AG04450 (cell line): ENCODE measurements around the gene KLF16. TPM values are rescaled to one million over a fixed set of nuclear protein-coding genes. Genes with fewer than 3 reads are reported as not detected.
A peak's percentile ranks its signal among the peaks of the same experiment; 100 is the strongest.

Experiments
- CTCF ChIA-PET: fragments of 300-600, 350-600 bp; formaldehyde crosslinking; extraction: SDS; loops from one replicate; lab custom pipeline; 2022; ENCODE audit warnings: antibody characterized with exemption, inconsistent platforms; lab: Charles Lee
- POLR2A ChIA-PET: fragments of 350-600 bp; formaldehyde crosslinking; extraction: SDS; loops from one replicate; lab custom pipeline; 2021; ENCODE audit warnings: antibody characterized with exemption, inconsistent platforms; lab: Yijun Ruan, JAX
- DNase-seq: peaks from one replicate; pipeline ENCODE4 v3.0.0-alpha.2; 2011; ENCODE audit warnings: low read depth, low spot score
- H3K27ac ChIP-seq: one replicate; pipeline ENCODE4 v1.5.1; 2012; ENCODE audit warnings: low read depth, low read length, control low read depth
- H3K27me3 ChIP-seq: one replicate; pipeline ENCODE4 v1.6.0; 2012; ENCODE audit warnings: low read length; ENCODE audit not compliant: control insufficient read depth, insufficient read depth
- H3K4me3 ChIP-seq: 2 replicates; pipeline ENCODE4 v1.5.1; 2011; ENCODE audit warnings: mild to moderate bottlenecking, low read depth, low read length, control low read depth
- H3K9me3 ChIP-seq: 2 replicates; pipeline ENCODE4 v1.5.1; 2012; ENCODE audit warnings: low read length; ENCODE audit not compliant: control insufficient read depth, insufficient read depth
- CTCF ChIP-seq: IDR thresholded peaks from 2 replicates; pipeline ENCODE4 v1.5.1; 2011; ENCODE audit warnings: low read depth, low read length, control low read depth, inconsistent platforms
- polyA plus RNA-seq: library from polyadenylated mRNA; depleted of rRNA; stranded (reverse); fragments of >200 nt; gene quantifications from 2 replicates; pipeline ENCODE4 v1.2.3, GENCODE V29; 2011

KLF16 gene
- polyA plus RNA-seq, 1 experiment, result 3.4 TPM

GRCh38 chr19:1811942-1812425, 51.4 kb downstream of the KLF16 start, which contains the start of gene ATP8B3:
Gene ATP8B3 (minus strand): TSS chr19:1812276. CDS start chr19:1811736, 540 bp downstream.
- H3K27me3 ChIP-seq, result no peaks in the 10 kb centered on the region
- no peak for DNase-seq
- H3K27ac ChIP-seq, result peak within 1 kb of the TSS; percentile 65
- ChIA-PET CTCF (interaction anchor here (1.9 kb wide), 1 partner anchor 27 kb away, joined by 11 read pairs; no protein-coding TSS in a partner anchor), POLR2A (no interaction called here)
- H3K9me3 ChIP-seq, result no peaks in the 10 kb centered on the region; the same call in 1 of the 2 replicates
- H3K4me3 ChIP-seq, result peak within 1 kb of the TSS; percentile 73
- TF ChIP-seq CTCF, result peak; percentile 34; the same call in 1 of the 2 replicates

GRCh38 chr19:1811472-1811894, 51.9 kb downstream of the KLF16 start:
- no peak for TF ChIP-seq CTCF
- peak overlapping the region; percentile 73 for H3K4me3 ChIP-seq
- CTCF ChIA-PET, result interaction anchor here (0.7 to 1.9 kb wide), 3 partner anchors 12 to 266 kb away, joined by 3 to 11 read pairs (median 3); no protein-coding TSS in a partner anchor
- H3K9me3 ChIP-seq, result no peaks in the 10 kb centered on the region; the same call in 1 of the 2 replicates
- no peaks in the 10 kb centered on the region for H3K27me3 ChIP-seq
- POLR2A ChIA-PET, result no interaction called here
- DNase-seq, result no peak
- H3K27ac ChIP-seq, result no peak overlapping the region

- POLR2A ChIA-PET, result no interaction called here
- TF ChIP-seq CTCF, result no peak
- no peak overlapping the region for H3K27ac ChIP-seq
- no peak overlapping the region for H3K4me3 ChIP-seq
- CTCF ChIA-PET, result interaction anchor here (0.8 to 1.9 kb wide), 3 partner anchors 28 to 362 kb away, joined by 3 to 11 read pairs (median 6); no protein-coding TSS in a partner anchor
- no peaks in the 10 kb centered on the region for H3K27me3 ChIP-seq
- no peaks in the 10 kb centered on the region; the same call in 1 of the 2 replicates for H3K9me3 ChIP-seq
- no peak for DNase-seq
These were observed 52.8 kb downstream of the KLF16 start for GRCh38 chr19:1810439-1811160.

DNA sequence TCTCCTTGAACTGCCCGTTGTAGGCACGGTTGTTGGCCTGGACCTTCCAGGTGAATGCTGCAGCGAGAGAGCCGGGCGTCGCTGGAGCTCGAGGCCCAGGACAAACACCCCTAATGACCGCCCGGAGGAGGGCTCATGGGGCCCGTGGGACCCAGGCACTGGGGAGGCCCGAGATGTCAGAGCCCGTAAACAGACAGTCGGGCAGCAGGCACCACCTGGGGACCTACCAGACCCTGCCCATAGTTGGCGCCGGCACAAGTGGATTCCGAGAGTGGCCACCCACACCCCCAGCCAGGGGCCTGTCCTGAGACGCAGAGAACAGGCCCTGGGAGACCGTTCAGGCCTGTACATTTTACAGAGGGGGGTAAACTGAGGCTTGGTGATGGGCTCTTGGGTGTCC, 53.7 kb downstream of the KLF16 start:
- ChIA-PET POLR2A (no interaction called here), CTCF (no interaction called here)
- no peak for DNase-seq
- Histone ChIP-seq H3K27ac (no peak overlapping the region), H3K9me3 (no peaks in the 10 kb centered on the region; the same call in 1 of the 2 replicates), H3K27me3 (no peaks in the 10 kb centered on the region), H3K4me3 (no peak overlapping the region)
- TF ChIP-seq CTCF, result no peak

- no peak overlapping the region for H3K4me3 ChIP-seq
- DNase-seq, result no peak
- POLR2A ChIA-PET, result no interaction called here
- no peaks in the 10 kb centered on the region; the same call in 1 of the 2 replicates for H3K9me3 ChIP-seq
- no peak for TF ChIP-seq CTCF
- H3K27me3 ChIP-seq, result no peaks in the 10 kb centered on the region
- CTCF ChIA-PET, result no interaction called here
- no peak overlapping the region for H3K27ac ChIP-seq
These were observed 55.0 kb downstream of the KLF16 start for GRCh38 chr19:1808395-1808731.
